GM12892 (cell line): ENCODE data around the gene SP4.

Source experiments
- POLR2AphosphoS5 ChIP-seq: IDR thresholded peaks from 2 replicates; pipeline ENCODE4 v1.6.1; 2011; ENCODE audit warnings: low read depth, low read length, control low read depth
- TAF1 ChIP-seq: IDR thresholded peaks from 2 replicates; pipeline ENCODE4 v1.6.1; 2011; ENCODE audit warnings: low read depth, mild to moderate bottlenecking, control low read depth, low read length, borderline replicate concordance

- TF ChIP-seq TAF1 (no peak), POLR2AphosphoS5 (no peak)
These were observed 134.5 kb downstream of the SP4 start for GRCh38 chr7:21562385-21562784.
